ENCODE data around the gene CCT6B.

DNA sequence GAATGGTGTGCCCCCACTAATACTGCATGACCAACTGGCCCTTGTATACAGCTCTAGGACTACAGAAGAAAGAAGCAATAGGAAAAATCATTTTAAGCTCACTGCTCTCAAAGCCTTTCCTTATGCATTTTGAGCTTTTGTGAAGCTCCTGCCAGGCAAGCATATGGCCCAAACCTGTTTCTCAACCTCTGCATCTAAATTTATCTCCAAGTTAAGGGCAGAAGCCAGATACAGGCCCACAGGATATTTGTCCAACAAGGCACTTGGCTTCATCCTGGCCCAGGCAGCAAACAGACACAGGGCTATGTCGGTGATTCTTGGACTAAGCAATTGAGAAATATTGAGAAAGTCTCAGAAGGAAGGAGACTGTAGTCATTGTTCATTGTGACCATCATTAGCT, 43.9 kb downstream of the CCT6B start:
- no peak for TF ChIP-seq POLR2A (IDR thresholded peaks at IDR 0.05)
- TF ChIP-seq CTCF (IDR thresholded peaks at IDR 0.05) = no peak
